ENCODE results near the gene DNAJB2. TPM values are rescaled to one million over a fixed set of nuclear protein-coding genes. Genes with fewer than 3 reads are reported as not detected.

The DNAJB2 gene
- total and polyA plus RNA-seq, 2 of the 8 experiments (the other 6 are each of a cell fraction or from before 2014, with no cell fraction given): 21.0 to 26.3 TPM

GRCh38 chr2:219294356-219295351 lies 15.5 kb downstream of the DNAJB2 start (continued):
- TF ChIP-seq SRF (IDR thresholded peaks at IDR 0.05; ENCODE audit: low read depth, low read length) (no peak; the same call in 1 of the 2 replicates), NRF1 (IDR thresholded peaks at IDR 0.05; ENCODE audit: low read depth, low read length) (no peak), ZNF274 (IDR thresholded peaks at IDR 0.05; ENCODE audit: borderline replicate concordance, extremely low read depth, low read length) (no peak), RAD21 (IDR thresholded peaks at IDR 0.05 in 1 of 2, conservative IDR thresholded peaks at IDR 0.05 in 1 of 2; ENCODE audit: low read depth in 2 of 2, low read length in 2 of 2) (peak; percentile 64 to 78), SP2 (IDR thresholded peaks at IDR 0.05; ENCODE audit: low read length) (no peak), KDM4A (IDR thresholded peaks at IDR 0.05; ENCODE audit: low read depth, low read length, severe bottlenecking) (peak; percentile 99), TAF7 (optimal IDR thresholded peaks at IDR 0.05; ENCODE audit: borderline replicate concordance, low read depth, low read length) (no peak), JUND (IDR thresholded peaks at IDR 0.05; ENCODE audit: low read length) (peak; percentile 68), RNF2 (IDR thresholded peaks at IDR 0.05; ENCODE audit: borderline replicate concordance, low read depth, low read length, missing control alignments, poor library complexity, severe bottlenecking) (peak; percentile 7), POLR2AphosphoS5 (IDR thresholded peaks at IDR 0.05; ENCODE audit: low read depth, low read length) (peak; percentile 81), SP1 (IDR thresholded peaks at IDR 0.05; ENCODE audit: low read depth, low read length) (no peak), TCF12 (IDR thresholded peaks at IDR 0.05; ENCODE audit: low read depth, low read length) (peak; percentile 75; the same call in 1 of the 2 replicates), GABPA (IDR thresholded peaks at IDR 0.05; ENCODE audit: borderline replicate concordance, insufficient read depth, low read length) (0 out of 2 replicates have a peak, but pooled peaks have one; percentile 12), BACH1 (IDR thresholded peaks at IDR 0.05; ENCODE audit: low read length) (peak; percentile 81), CREB1 (IDR thresholded peaks at IDR 0.05) (peak; percentile 83), CTBP2 (IDR thresholded peaks at IDR 0.05; ENCODE audit: borderline replicate concordance, insufficient read depth, insufficient read length, low read length) (peak; percentile 95), EGR1 (IDR thresholded peaks at IDR 0.05; ENCODE audit: borderline replicate concordance, low read depth, low read length) (peak; percentile 89), RBBP5 (IDR thresholded peaks at IDR 0.05; ENCODE audit: borderline replicate concordance, low read depth, low read length) (peak; percentile 99; the same call in 1 of the 2 replicates), TEAD4 (IDR thresholded peaks at IDR 0.05; ENCODE audit: low read depth, low read length) (peak; percentile 8; the same call in 1 of the 2 replicates), HDAC2 (IDR thresholded peaks at IDR 0.05; ENCODE audit: borderline replicate concordance in 1 of 2, low read depth in 2 of 2, low read length in 2 of 2) (peak in 1 of 2 experiments; percentile 87; a peak in 2 of 4 replicates)
- TF ChIP-seq, protein P1, sequence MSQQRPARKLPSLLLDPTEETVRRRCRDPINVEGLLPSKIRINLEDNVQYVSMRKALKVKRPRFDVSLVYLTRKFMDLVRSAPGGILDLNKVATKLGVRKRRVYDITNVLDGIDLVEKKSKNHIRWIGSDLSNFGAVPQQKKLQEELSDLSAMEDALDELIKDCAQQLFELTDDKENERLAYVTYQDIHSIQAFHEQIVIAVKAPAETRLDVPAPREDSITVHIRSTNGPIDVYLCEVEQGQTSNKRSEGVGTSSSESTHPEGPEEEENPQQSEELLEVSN (IDR thresholded peaks at IDR 0.05): peak; percentile 84

Measured in H1 (cell line).